Epithelial cell of umbilical artery (primary cell): Measurements from ENCODE around the gene SYAP1. TPM values are rescaled to one million over a fixed set of nuclear protein-coding genes. Genes with fewer than 3 reads are reported as not detected.

Experiments
- total RNA-seq: library from RNA; depleted of rRNA; stranded (reverse); fragments of >200 nt; gene quantifications from 2 replicates; pipeline ENCODE4 v1.2.3, GENCODE V29; 2014

Gene SYAP1, protein sequence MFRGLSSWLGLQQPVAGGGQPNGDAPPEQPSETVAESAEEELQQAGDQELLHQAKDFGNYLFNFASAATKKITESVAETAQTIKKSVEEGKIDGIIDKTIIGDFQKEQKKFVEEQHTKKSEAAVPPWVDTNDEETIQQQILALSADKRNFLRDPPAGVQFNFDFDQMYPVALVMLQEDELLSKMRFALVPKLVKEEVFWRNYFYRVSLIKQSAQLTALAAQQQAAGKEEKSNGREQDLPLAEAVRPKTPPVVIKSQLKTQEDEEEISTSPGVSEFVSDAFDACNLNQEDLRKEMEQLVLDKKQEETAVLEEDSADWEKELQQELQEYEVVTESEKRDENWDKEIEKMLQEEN
- 21.4 and 35.6 TPM in 2 replicates for total RNA-seq

DNA sequence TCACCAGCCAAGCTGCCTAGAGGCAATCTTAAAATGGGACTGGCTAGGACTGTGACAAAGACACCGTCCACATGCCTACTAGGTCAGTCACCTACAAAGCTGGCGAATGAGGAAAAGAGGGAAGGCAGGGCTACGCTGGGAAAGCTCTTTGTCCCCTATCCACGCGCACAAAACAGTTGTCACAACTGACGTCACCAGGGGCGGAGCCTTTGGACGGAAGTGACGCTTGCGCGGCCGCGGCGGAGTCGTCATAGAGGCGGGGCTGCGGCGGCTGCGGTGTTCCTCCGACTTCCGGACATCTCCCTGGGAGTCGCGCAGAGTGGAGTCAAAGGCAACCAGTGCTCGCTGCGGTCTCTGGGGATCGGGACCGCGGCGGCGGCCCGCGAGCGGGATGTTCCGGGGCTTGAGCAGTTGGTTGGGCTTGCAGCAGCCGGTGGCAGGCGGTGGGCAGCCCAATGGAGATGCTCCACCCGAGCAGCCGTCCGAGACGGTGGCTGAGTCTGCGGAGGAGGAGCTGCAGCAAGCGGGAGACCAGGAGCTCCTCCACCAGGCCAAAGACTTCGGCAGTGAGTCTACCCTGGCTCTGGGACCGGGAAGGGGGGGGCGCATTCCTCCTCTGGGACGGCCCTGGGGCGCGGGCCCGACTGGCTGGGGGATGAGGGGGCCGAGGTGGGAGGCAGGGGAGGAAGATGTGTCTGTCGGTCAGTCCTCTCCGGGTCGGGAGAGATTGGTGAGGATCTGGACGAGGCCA is at the start of gene SYAP1:
Gene SYAP1 (plus strand): TSS at position 279 of the 751 bp plus-strand sequence. CDS start 113 bp downstream, at position 392.

DNA sequence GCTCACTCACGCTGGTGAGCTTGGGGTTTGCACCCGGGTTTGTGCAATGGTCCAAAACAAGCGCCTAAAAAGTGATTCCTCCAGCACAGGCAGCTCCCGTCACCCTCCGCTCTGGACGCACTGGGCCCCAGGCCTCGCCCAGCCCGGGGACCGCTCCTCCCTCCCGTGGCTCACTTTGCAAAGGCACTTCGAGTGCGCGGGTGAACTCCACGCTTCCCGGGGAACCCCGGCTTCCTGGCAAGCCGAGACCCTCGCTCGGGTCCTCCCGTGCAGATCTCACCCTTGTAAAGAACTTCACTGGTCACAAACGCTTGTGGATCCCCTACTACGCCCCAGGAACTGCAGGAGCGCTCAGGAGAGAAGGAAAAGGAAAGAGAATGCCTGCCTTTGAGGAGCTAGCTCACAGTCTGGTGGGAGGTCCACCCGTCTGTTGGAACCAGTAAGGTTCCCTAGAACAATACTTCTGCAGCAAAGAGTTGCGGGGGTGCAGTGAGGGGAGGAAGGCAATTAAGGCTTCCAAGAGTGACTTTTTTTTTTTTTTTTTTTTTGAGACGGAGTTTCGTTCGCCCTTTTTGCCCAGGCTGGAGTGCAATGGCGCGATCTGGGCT is 6.8 kb upstream of the SYAP1 start, which contains the start of gene CTPS2:
Gene CTPS2 (minus strand): TSS at position 122 of the 608 bp plus-strand sequence. CDS start 9,767 bp downstream, outside the sequence.

DNA sequence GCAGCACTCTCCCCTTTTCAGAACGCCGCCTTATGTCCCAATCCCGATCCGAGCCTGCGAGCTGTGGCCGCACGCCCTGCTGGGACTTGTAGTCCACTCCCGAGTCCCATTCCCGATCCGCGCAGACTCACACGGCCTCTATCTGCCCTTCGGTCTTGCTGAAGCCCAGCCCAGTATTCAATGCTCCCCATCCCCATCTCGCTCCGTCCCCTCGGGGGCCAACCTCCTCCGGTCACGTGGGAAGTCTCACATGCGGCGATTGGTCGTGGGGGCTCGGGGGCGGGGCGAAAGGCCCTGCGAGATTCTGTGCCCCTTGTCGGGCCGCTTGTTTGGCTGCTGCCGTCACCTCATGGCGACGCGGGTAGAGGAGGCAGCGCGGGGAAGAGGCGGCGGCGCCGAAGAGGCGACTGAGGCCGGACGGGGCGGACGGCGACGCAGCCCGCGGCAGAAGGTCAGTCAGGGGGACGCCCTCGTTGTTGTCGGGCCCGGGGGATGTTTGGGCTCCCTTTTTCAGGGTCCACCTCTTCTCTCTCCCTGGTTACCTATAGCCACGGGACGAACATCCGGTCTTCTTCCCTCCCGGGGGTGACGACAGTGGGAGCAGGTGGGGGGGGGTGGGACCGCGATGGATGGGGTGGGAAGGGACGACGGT is 66.9 kb downstream of the SYAP1 start, which contains the start of gene TXLNG:
Gene TXLNG (plus strand): TSS at position 328 of the 652 bp plus-strand sequence. CDS start 22 bp downstream, at position 350.

Other genes starting within 250 kb of the SYAP1 start
- gene S100G, start 69.5 kb upstream of the SYAP1 start, total RNA-seq, result not detected in 2 replicates
- gene CTPS2, start 6.9 kb upstream of the SYAP1 start, total RNA-seq, result 16.6 and 20.5 TPM in 2 replicates
- 5.5 and 11.4 TPM in 2 replicates for gene TXLNG, start 66.9 kb downstream of the SYAP1 start, total RNA-seq
- 110 and 146 TPM in 2 replicates for gene RBBP7, start 150.8 kb downstream of the SYAP1 start, total RNA-seq
- 1.3 and 1.5 TPM in 2 replicates for gene REPS2, start 227.0 kb downstream of the SYAP1 start, total RNA-seq